ENCODE results near the gene UBE3C.
A peak's percentile ranks its signal among the peaks of the same experiment; 100 is the strongest.
"Not testable (repeated sequence)": the region's sequence is repeated elsewhere in the genome, so short reads cannot be mapped to it uniquely, and the experiment has no call there.

Gene UBE3C

GRCh38 chr7:157222687-157223086 lies 84.0 kb downstream of the UBE3C start:
- peaks cover 6% of the 10 kb centered on the region for H3K36me3 Mint-ChIP-seq
- H3K4me3 Mint-ChIP-seq = no peak overlapping the region
- H3K27ac Mint-ChIP-seq = peak overlapping the region; percentile 3

GRCh38 chr7:157224627-157225026 lies 85.9 kb downstream of the UBE3C start:
- H3K9me3 Mint-ChIP-seq (ENCODE audit: low read depth) = no peaks in the 10 kb centered on the region
- H3K4me3 Mint-ChIP-seq = no peak overlapping the region
- no peaks in the 10 kb centered on the region for H3K4me1 Mint-ChIP-seq (ENCODE audit: low read depth)
- no peak overlapping the region for H3K27ac Mint-ChIP-seq
- H3K36me3 Mint-ChIP-seq = peaks cover 6% of the 10 kb centered on the region
- no peaks in the 10 kb centered on the region for H3K27me3 Mint-ChIP-seq

More at GRCh38 chr7:157222687-157223086, 84.0 kb downstream of the UBE3C start:
- no peaks in the 10 kb centered on the region for H3K27me3 Mint-ChIP-seq
- H3K4me1 Mint-ChIP-seq (ENCODE audit: low read depth) = no peaks in the 10 kb centered on the region
- no peaks in the 10 kb centered on the region for H3K9me3 Mint-ChIP-seq (ENCODE audit: low read depth)

- H3K36me3 Mint-ChIP-seq = peaks cover 5% of the 10 kb centered on the region
- no peak overlapping the region for H3K4me3 Mint-ChIP-seq
- H3K4me1 Mint-ChIP-seq (ENCODE audit: low read depth) = no peaks in the 10 kb centered on the region
- no peak overlapping the region for H3K27ac Mint-ChIP-seq
- H3K9me3 Mint-ChIP-seq (ENCODE audit: low read depth) = no peaks in the 10 kb centered on the region
- no peaks in the 10 kb centered on the region for H3K27me3 Mint-ChIP-seq
These were observed 90.2 kb downstream of the UBE3C start for GRCh38 chr7:157228864-157229422.

- no peaks in the 10 kb centered on the region for H3K4me1 Mint-ChIP-seq (ENCODE audit: low read depth)
- H3K36me3 Mint-ChIP-seq = peaks cover 16% of the 10 kb centered on the region
- no peaks in the 10 kb centered on the region for H3K27me3 Mint-ChIP-seq
- no peak overlapping the region for H3K27ac Mint-ChIP-seq
- no peak overlapping the region for H3K4me3 Mint-ChIP-seq
- H3K9me3 Mint-ChIP-seq (ENCODE audit: low read depth) = no peaks in the 10 kb centered on the region
These were observed 95.0 kb downstream of the UBE3C start for GRCh38 chr7:157233677-157234076.

GRCh38 chr7:157234271-157234670 lies 95.5 kb downstream of the UBE3C start:
- Mint-ChIP-seq H3K4me3 (no peak overlapping the region), H3K27me3 (no peaks in the 10 kb centered on the region), H3K27ac (no peak overlapping the region), H3K36me3 (peaks cover 19% of the 10 kb centered on the region), H3K9me3 (ENCODE audit: low read depth) (no peaks in the 10 kb centered on the region), H3K4me1 (ENCODE audit: low read depth) (no peaks in the 10 kb centered on the region)

- H3K27me3 Mint-ChIP-seq = no peaks in the 10 kb centered on the region
- H3K9me3 Mint-ChIP-seq (ENCODE audit: low read depth) = no peaks in the 10 kb centered on the region
- no peak overlapping the region for H3K4me3 Mint-ChIP-seq
- H3K36me3 Mint-ChIP-seq = peaks cover 26% of the 10 kb centered on the region
- no peak overlapping the region for H3K27ac Mint-ChIP-seq
- H3K4me1 Mint-ChIP-seq (ENCODE audit: low read depth) = peaks cover 1% of the 10 kb centered on the region
These were observed 96.9 kb downstream of the UBE3C start for GRCh38 chr7:157235357-157236333.

- Mint-ChIP-seq H3K4me3 (no peak overlapping the region), H3K9me3 (ENCODE audit: low read depth) (no peaks in the 10 kb centered on the region), H3K4me1 (ENCODE audit: low read depth) (peaks cover 1% of the 10 kb centered on the region), H3K27ac (no peak overlapping the region), H3K36me3 (peaks cover 25% of the 10 kb centered on the region), H3K27me3 (no peaks in the 10 kb centered on the region)
These were observed 99.4 kb downstream of the UBE3C start for GRCh38 chr7:157238087-157238486.

GRCh38 chr7:157239571-157240270 lies 101.0 kb downstream of the UBE3C start:
- peaks cover 20% of the 10 kb centered on the region for H3K36me3 Mint-ChIP-seq
- peaks cover 1% of the 10 kb centered on the region for H3K4me1 Mint-ChIP-seq (ENCODE audit: low read depth)
- H3K27ac Mint-ChIP-seq = peak overlapping the region; percentile 46
- no peaks in the 10 kb centered on the region for H3K27me3 Mint-ChIP-seq
- no peaks in the 10 kb centered on the region for H3K9me3 Mint-ChIP-seq (ENCODE audit: low read depth)
- no peak overlapping the region for H3K4me3 Mint-ChIP-seq

GRCh38 chr7:157241631-157242030 lies 102.9 kb downstream of the UBE3C start:
- H3K9me3 Mint-ChIP-seq (ENCODE audit: low read depth) = no peaks in the 10 kb centered on the region
- peaks cover 20% of the 10 kb centered on the region for H3K36me3 Mint-ChIP-seq
- H3K4me3 Mint-ChIP-seq = no peak overlapping the region
- H3K27ac Mint-ChIP-seq = no peak overlapping the region
- no peaks in the 10 kb centered on the region for H3K27me3 Mint-ChIP-seq
- peaks cover 1% of the 10 kb centered on the region for H3K4me1 Mint-ChIP-seq (ENCODE audit: low read depth)

GRCh38 chr7:157244516-157245294 lies 106.0 kb downstream of the UBE3C start:
- H3K4me1 Mint-ChIP-seq (ENCODE audit: low read depth) = no peaks in the 10 kb centered on the region
- H3K4me3 Mint-ChIP-seq = no peak overlapping the region
- H3K27ac Mint-ChIP-seq = no peak overlapping the region
- H3K9me3 Mint-ChIP-seq (ENCODE audit: low read depth) = no peaks in the 10 kb centered on the region
- peaks cover 5% of the 10 kb centered on the region for H3K36me3 Mint-ChIP-seq
- H3K27me3 Mint-ChIP-seq = no peaks in the 10 kb centered on the region

- Mint-ChIP-seq H3K4me1 (ENCODE audit: low read depth) (no peaks in the 10 kb centered on the region), H3K36me3 (no peaks in the 10 kb centered on the region), H3K4me3 (no peak overlapping the region)
These were observed 107.3 kb downstream of the UBE3C start for GRCh38 chr7:157246052-157246451.

GRCh38 chr7:157248659-157249058 lies 109.9 kb downstream of the UBE3C start:
- Mint-ChIP-seq H3K36me3 (no peaks in the 10 kb centered on the region), H3K27ac (no peak overlapping the region), H3K4me1 (ENCODE audit: low read depth) (no peaks in the 10 kb centered on the region)

More at GRCh38 chr7:157246052-157246451, 107.3 kb downstream of the UBE3C start:
- H3K9me3 Mint-ChIP-seq (ENCODE audit: low read depth) = no peaks in the 10 kb centered on the region
- H3K27ac Mint-ChIP-seq = no peak overlapping the region
- H3K27me3 Mint-ChIP-seq = no peaks in the 10 kb centered on the region

GRCh38 chr7:157250605-157251228 lies 112.0 kb downstream of the UBE3C start:
- H3K4me3 Mint-ChIP-seq = no peak overlapping the region
- no peaks in the 10 kb centered on the region for H3K9me3 Mint-ChIP-seq (ENCODE audit: low read depth)
- H3K27me3 Mint-ChIP-seq = no peaks in the 10 kb centered on the region
- no peaks in the 10 kb centered on the region for H3K36me3 Mint-ChIP-seq
- H3K4me1 Mint-ChIP-seq (ENCODE audit: low read depth) = no peaks in the 10 kb centered on the region
- H3K27ac Mint-ChIP-seq = no peak overlapping the region

More at GRCh38 chr7:157248659-157249058, 109.9 kb downstream of the UBE3C start:
- no peak overlapping the region for H3K4me3 Mint-ChIP-seq
- no peaks in the 10 kb centered on the region for H3K27me3 Mint-ChIP-seq
- H3K9me3 Mint-ChIP-seq (ENCODE audit: low read depth) = no peaks in the 10 kb centered on the region

GRCh38 chr7:157251817-157252216 lies 113.1 kb downstream of the UBE3C start:
- not testable (repeated sequence) for H3K27me3 Mint-ChIP-seq; H3K36me3 Mint-ChIP-seq; H3K27ac Mint-ChIP-seq; H3K4me1 Mint-ChIP-seq (ENCODE audit: low read depth); H3K4me3 Mint-ChIP-seq; H3K9me3 Mint-ChIP-seq (ENCODE audit: low read depth)
